Spinal cord (tissue), 10 donors: ENCODE data around the gene EPB41. TPM values are rescaled to one million over a fixed set of nuclear protein-coding genes. Genes with fewer than 3 reads are reported as not detected.

ENCODE experiments used
- DNase-seq, 6 donors: peaks; one replicate each; pipeline versions ENCODE4 v3.0.0 to v3.0.0-alpha.2; 2013 to 2015; ENCODE audit warnings: low spot score in 6 of 6, low read depth in 4 of 6
- H3K27ac ChIP-seq: one replicate; pipeline ENCODE4 v1.5.1; 2013; ENCODE audit warnings: low read depth, low read length, control low read depth
- H3K27me3 ChIP-seq: one replicate; pipeline ENCODE4 v1.6.1; 2013; ENCODE audit warnings: low read length; ENCODE audit not compliant: control insufficient read depth, insufficient read depth
- H3K36me3 ChIP-seq: one replicate; pipeline ENCODE4 v1.6.1; 2013; ENCODE audit warnings: low read length; ENCODE audit not compliant: control insufficient read depth, insufficient read depth
- H3K4me1 ChIP-seq: one replicate; pipeline ENCODE4 v1.6.1; 2013; ENCODE audit warnings: low read length; ENCODE audit not compliant: control insufficient read depth, insufficient read depth
- H3K4me3 ChIP-seq: one replicate; pipeline ENCODE4 v1.5.1; 2013; ENCODE audit warnings: low read depth, low read length, control low read depth
- H3K9me3 ChIP-seq: one replicate; pipeline ENCODE4 v1.6.1; 2013; ENCODE audit warnings: low read length; ENCODE audit not compliant: control insufficient read depth, insufficient read depth
- WGBS: methylation state at CpG from one replicate; pipeline ENCODE4 v1.1.5; 2013; ENCODE audit warnings: missing lambda C conversion rate; ENCODE audit not compliant: insufficient coverage; 5-methylcytosine and 5-hydroxymethylcytosine counted together
- polyA plus RNA-seq, 2 donors: library from polyadenylated mRNA; unstranded; fragments of 120-200 nt; gene quantifications; one replicate each; pipeline ENCODE4 v1.2.1, GENCODE V29; 2013; ENCODE audit not compliant: insufficient read length in 2 of 2
- total RNA-seq, 2 donors: library from RNA; depleted of rRNA in 1 of 2; stranded (reverse); fragments of 120-200 nt in 1 of 2; fragments of >200 nt in 1 of 2; gene quantifications; one replicate each; pipeline versions ENCODE4 v1.2.3 to v1.2.4, GENCODE V29; 2013 to 2014
- donor health status: healthy.

EPB41 gene
- total and polyA plus RNA-seq, 4 donors, result 27.8 to 66.9 (median 41.1) TPM

DNA sequence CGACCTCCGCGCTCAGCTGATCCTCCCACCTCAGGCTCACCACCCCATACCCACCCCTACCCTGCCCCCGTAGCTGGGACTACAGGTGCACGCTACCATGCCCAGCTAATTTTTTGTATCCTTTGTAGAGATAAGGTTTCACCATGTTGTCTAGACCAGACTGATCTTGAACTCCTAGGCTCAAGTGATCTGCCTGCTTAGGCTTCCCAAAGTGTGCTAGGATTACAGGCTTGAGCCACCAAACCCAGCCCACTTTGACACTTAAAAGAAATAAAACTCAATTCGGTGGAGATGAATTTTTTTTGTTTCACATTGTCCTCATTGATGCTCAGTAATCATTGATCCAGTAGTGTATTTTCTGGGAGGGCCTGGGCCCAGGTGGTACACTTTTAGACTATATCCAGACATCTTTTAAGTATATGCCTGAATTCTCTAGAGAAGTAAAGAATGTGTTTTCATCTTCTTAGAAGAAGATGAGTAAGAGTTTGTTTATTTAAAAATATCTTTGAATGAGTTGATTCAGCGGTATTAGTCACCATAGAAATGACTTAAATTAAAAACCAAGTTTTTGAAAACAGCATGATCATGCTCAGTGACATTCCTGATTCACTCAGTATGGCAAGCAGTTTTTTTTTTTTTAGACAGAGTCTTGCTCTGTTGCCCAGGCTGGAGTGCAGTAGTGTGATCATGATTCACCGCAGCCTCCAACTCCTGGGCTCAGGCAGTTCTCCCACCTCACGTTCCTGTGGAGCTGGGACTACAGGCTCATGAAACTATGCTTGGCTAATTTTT is 57.8 kb downstream of the EPB41 start:
- no peak for DNase-seq
- H3K36me3 ChIP-seq, result no peaks in the 10 kb centered on the region
- H3K9me3 ChIP-seq, result no peaks in the 10 kb centered on the region
- H3K4me3 ChIP-seq, result no peak overlapping the region
- H3K27me3 ChIP-seq, result no peaks in the 10 kb centered on the region
- 91% methylated on average over 5 of the region's 9 CpGs for WGBS
- H3K4me1 ChIP-seq, result no peaks in the 10 kb centered on the region
- H3K27ac ChIP-seq, result no peak overlapping the region

GRCh38 chr1:28973596-28974421 is 59.4 kb downstream of the EPB41 start:
- Histone ChIP-seq H3K27me3 (no peaks in the 10 kb centered on the region), H3K9me3 (no peaks in the 10 kb centered on the region), H3K27ac (no peak overlapping the region), H3K4me1 (no peaks in the 10 kb centered on the region), H3K4me3 (no peak overlapping the region), H3K36me3 (no peaks in the 10 kb centered on the region)
- WGBS, result no CpG with 5 or more reads among the region's 3 CpGs
- no peak for DNase-seq

DNA sequence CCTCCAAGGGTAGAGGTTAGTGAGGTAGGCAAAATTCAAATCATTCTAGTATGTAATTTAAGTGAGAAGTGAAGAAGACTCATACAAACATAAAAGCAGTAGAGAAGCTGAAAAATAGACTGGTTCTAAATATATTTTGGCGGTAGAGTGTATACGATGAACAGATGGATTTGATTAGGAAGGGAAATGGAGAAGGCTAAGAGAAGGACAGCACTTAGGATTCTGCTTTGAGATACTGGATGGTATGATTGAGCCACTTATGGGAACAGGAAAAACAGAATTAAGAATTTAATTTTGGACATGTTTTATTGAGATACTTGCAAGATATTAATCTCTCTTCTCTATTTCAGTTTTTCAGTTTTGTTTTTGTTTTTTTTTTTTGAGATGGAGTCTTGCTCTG is 60.1 kb downstream of the EPB41 start:
- Histone ChIP-seq H3K4me3 (no peak overlapping the region), H3K27ac (no peak overlapping the region), H3K36me3 (no peaks in the 10 kb centered on the region), H3K4me1 (no peaks in the 10 kb centered on the region), H3K27me3 (no peaks in the 10 kb centered on the region), H3K9me3 (no peaks in the 10 kb centered on the region)
- 86% methylated on average over 2 of the region's 2 CpGs for WGBS
- no peak for DNase-seq

GRCh38 chr1:28976248-28976647 is 61.9 kb downstream of the EPB41 start:
- Histone ChIP-seq H3K9me3 (no peaks in the 10 kb centered on the region), H3K4me1 (no peaks in the 10 kb centered on the region), H3K27me3 (no peaks in the 10 kb centered on the region), H3K36me3 (no peaks in the 10 kb centered on the region), H3K4me3 (no peak overlapping the region), H3K27ac (no peak overlapping the region)
- 92% methylated on average over 2 of the region's 2 CpGs for WGBS
- DNase-seq, result no peak

GRCh38 chr1:28981210-28981609 is 66.8 kb downstream of the EPB41 start:
- Histone ChIP-seq H3K4me3 (no peak overlapping the region), H3K27me3 (no peaks in the 10 kb centered on the region), H3K4me1 (no peaks in the 10 kb centered on the region), H3K27ac (no peak overlapping the region), H3K36me3 (no peaks in the 10 kb centered on the region), H3K9me3 (peaks cover 4% of the 10 kb centered on the region)
- no peak for DNase-seq
- no CpG with 5 or more reads among the region's 3 CpGs for WGBS

GRCh38 chr1:28982198-28982597 is 67.8 kb downstream of the EPB41 start:
- H3K27ac ChIP-seq, result no peak overlapping the region
- no peak for DNase-seq
- no peaks in the 10 kb centered on the region for H3K36me3 ChIP-seq
- H3K27me3 ChIP-seq, result no peaks in the 10 kb centered on the region
- H3K9me3 ChIP-seq, result peaks cover 4% of the 10 kb centered on the region
- H3K4me3 ChIP-seq, result no peak overlapping the region
- no peaks in the 10 kb centered on the region for H3K4me1 ChIP-seq
- 100% methylated on average over 4 of the region's 6 CpGs for WGBS

DNA sequence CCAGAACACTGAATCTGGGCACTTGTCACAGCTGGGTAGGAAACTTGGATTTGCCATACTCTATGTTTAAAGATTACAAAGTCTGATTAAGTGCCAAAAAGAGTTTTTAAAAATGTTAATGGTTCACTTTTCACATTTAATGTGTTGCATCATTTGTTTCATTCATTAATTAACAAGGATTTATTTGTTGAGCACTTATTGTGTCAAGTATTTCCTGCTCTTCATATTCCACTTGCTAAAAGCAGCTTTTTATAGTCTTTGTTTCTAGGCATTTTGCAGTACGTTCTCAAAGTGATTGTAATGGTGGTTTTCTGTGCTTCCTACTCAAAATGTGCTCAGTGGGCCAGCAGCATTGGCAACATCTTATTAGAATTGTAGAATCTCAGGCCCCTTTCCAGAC is 68.7 kb downstream of the EPB41 start:
- Histone ChIP-seq H3K4me3 (no peak overlapping the region), H3K4me1 (no peaks in the 10 kb centered on the region), H3K27ac (no peak overlapping the region), H3K9me3 (peaks cover 4% of the 10 kb centered on the region), H3K27me3 (no peaks in the 10 kb centered on the region), H3K36me3 (no peaks in the 10 kb centered on the region)
- DNase-seq, result no peak
- no CpG with 5 or more reads among the region's 1 CpG for whole genome bisulfite sequencing

GRCh38 chr1:28983509-28984310 is 69.3 kb downstream of the EPB41 start:
- Histone ChIP-seq H3K27ac (no peak overlapping the region), H3K36me3 (no peaks in the 10 kb centered on the region), H3K4me3 (no peak overlapping the region), H3K27me3 (no peaks in the 10 kb centered on the region), H3K9me3 (peaks cover 4% of the 10 kb centered on the region), H3K4me1 (no peaks in the 10 kb centered on the region)
- peak in 1 of 6 donors; percentile 22 for DNase-seq
- 85% methylated on average over 13 of the region's 15 CpGs for WGBS

DNA sequence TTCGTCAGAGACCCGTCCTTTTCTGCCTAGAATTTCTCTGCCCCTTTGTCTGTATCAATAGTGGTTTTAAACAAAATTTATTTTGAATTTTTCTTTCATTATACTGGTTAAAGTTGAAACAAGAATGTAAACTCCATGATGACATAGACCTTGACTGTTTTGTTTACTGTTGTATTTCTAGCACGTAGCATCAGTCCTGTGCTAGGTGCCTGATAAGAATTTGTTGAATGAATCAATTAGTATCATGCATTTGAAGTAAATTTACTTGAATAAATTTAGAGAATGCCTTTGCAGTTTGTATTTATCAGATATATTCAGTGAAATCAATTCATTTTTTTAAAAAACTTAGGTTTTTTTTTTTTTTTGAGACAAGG is 69.9 kb downstream of the EPB41 start:
- no peak overlapping the region for H3K27ac ChIP-seq
- H3K9me3 ChIP-seq, result peaks cover 4% of the 10 kb centered on the region

More for the DNA sequence above, 69.9 kb downstream of the EPB41 start:
- DNase-seq, result no peak
- Histone ChIP-seq H3K36me3 (no peaks in the 10 kb centered on the region), H3K4me3 (no peak overlapping the region), H3K4me1 (no peaks in the 10 kb centered on the region), H3K27me3 (no peaks in the 10 kb centered on the region)
- no CpG with 5 or more reads among the region's 3 CpGs for WGBS
